HEK293T (cell line): ENCODE measurements around the gene LCN9.
"Not testable (repeated sequence)": the region's sequence is repeated elsewhere in the genome, so short reads cannot be mapped to it uniquely, and the experiment has no call there.

Experiments
- CTCF ChIA-PET: fragments of 350-600 bp; formaldehyde crosslinking; extraction: SDS; loops from one replicate; lab custom pipeline; 2021; ENCODE audit warnings: antibody characterized with exemption, inconsistent platforms; lab: Yijun Ruan, JAX
- POLR2A ChIA-PET: fragments of 350-600 bp; formaldehyde crosslinking; extraction: SDS; loops from one replicate; lab custom pipeline; 2020; ENCODE audit warnings: antibody characterized with exemption, inconsistent platforms; lab: Yijun Ruan, JAX
- DNase-seq: peaks from one replicate; pipeline ENCODE4 v3.0.0; 2012; ENCODE audit warnings: mixed read lengths; ENCODE audit errors: extremely low spot score
- ARNT ChIP-seq: fragments of 450-650 bp; IDR thresholded peaks from 2 replicates; pipeline ENCODE4 v1.6.1; 2017; ENCODE audit warnings: mild to moderate bottlenecking
- BHLHE40 ChIP-seq: fragments of 450-650 bp; IDR thresholded peaks from 2 replicates; pipeline ENCODE4 v1.6.1; 2016; ENCODE audit warnings: mild to moderate bottlenecking, moderate library complexity, borderline replicate concordance
- CTBP1 ChIP-seq: fragments of 450-650 bp; IDR thresholded peaks from 2 replicates; pipeline ENCODE4 v1.6.1; 2016; ENCODE audit warnings: borderline replicate concordance
- ELF4 ChIP-seq: fragments of 450-650 bp; IDR thresholded peaks from 2 replicates; pipeline ENCODE4 v1.6.1; 2017; ENCODE audit warnings: antibody characterized with exemption
- FOXA1 ChIP-seq: fragments of 450-650 bp; IDR thresholded peaks from 2 replicates; pipeline ENCODE4 v1.6.1; 2016; ENCODE audit warnings: mild to moderate bottlenecking
- FOXK2 ChIP-seq: fragments of 450-650 bp; IDR thresholded peaks from 2 replicates; pipeline ENCODE4 v1.6.1; 2016; ENCODE audit warnings: mild to moderate bottlenecking
- FOXM1 ChIP-seq: fragments of 450-650 bp; IDR thresholded peaks from 2 replicates; pipeline ENCODE4 v1.6.1; 2017; ENCODE audit warnings: mild to moderate bottlenecking, borderline replicate concordance
- HDGF ChIP-seq: fragments of 450-650 bp; IDR thresholded peaks from 2 replicates; pipeline ENCODE4 v1.6.1; 2017; ENCODE audit warnings: antibody characterized with exemption, borderline replicate concordance
- L3MBTL2 ChIP-seq: fragments of 450-650 bp; conservative IDR thresholded peaks from 2 replicates; pipeline ENCODE4 v1.6.1; 2016; ENCODE audit warnings: mild to moderate bottlenecking
- LEF1 ChIP-seq: fragments of 450-650 bp; IDR thresholded peaks from 2 replicates; pipeline ENCODE4 v1.6.1; 2017; ENCODE audit warnings: mild to moderate bottlenecking, borderline replicate concordance
- NFRKB ChIP-seq: fragments of 450-650 bp; IDR thresholded peaks from 2 replicates; pipeline ENCODE4 v1.6.1; 2016; ENCODE audit warnings: mild to moderate bottlenecking, moderate library complexity
- SP1 ChIP-seq: fragments of 450-650 bp; IDR thresholded peaks from 2 replicates; pipeline ENCODE4 v1.6.1; 2017
- SUZ12 ChIP-seq: fragments of 450-650 bp; IDR thresholded peaks from 2 replicates; pipeline ENCODE4 v1.6.1; 2016; ENCODE audit warnings: mild to moderate bottlenecking
- TARDBP ChIP-seq: fragments of 450-650 bp; IDR thresholded peaks from 2 replicates; pipeline ENCODE4 v1.6.1; 2016
- ZNF384 ChIP-seq: fragments of 450-650 bp; IDR thresholded peaks from 2 replicates; pipeline ENCODE4 v1.6.1; 2016
- TF ChIP-seq, protein P1 (sequence below): fragments of 450-650 bp; IDR thresholded peaks from 2 replicates; pipeline ENCODE4 v1.6.1; 2016

The LCN9 gene

DNA sequence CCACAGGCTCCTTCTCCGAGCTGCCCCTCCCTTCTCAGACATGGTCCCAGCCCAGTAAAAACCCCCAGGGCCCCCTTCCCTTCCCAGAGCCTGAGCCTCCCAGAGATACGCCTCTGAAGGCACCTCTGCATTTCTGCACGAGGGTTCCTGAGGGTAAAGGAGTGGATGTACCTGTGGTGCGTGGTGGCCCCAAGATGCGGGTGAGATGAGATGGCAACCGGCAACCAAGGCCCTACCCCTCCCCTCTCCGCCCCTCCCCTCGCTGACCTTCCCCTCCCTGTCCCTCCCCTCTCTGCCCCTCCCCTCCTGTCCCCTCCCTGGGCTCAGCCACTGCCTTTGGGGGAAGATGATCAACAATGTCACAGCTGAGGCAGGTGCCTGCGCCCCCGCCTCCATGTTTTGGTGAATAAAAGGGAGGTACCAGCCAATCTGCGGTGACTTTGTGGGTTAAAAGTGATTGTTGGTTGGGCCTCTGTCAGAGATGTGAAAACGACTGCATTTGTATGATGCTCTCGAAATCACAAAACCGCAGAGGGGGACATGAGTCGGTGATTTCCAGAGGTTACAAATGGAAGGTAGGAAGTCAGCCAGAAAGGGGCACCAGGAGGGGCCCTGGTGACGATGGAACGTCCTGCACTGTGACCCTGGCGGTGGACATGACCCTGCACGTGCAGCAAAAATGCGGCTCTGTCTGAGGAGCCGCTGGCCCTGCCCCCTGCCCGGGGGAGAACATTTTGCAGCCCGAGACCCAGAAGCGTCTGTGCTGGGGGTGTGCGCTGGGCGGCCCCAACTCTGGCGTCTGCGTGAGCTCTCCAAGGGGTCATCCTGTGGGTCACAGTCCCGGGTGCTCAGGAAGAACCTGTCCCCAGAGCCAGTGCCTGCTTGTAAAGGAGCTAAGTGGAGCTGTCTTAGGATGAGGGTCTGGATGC is 3.7 kb downstream of the LCN9 start:
- POLR2A ChIA-PET = no interaction called here
- no peak for DNase-seq

DNA sequence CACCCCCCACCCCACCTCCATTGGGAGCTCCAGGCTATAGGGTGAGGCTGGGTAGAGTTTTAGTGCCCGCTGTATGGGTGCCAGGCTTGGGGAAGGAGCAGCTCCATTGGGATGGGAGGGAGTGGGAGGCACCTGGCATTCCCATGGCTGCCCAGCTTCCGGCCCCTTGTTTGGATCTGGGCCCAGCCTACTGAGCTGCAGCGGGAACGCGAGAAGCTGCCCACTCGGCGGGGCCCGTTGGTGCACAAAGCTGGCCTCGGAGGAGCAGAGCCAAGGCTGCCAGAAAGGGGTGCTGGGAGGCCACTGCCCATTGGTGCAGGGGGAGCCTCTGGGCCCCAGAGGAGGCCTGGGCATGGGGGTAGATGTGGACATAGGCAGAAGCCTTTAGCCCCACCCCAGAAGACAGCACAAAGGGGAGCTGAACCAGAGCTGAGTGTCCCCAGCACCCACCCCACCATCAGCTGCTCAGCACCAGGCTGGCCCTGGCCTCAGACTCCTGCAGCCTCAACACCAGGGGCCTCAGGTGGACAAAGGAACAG is 4.4 kb downstream of the LCN9 start:
- ChIA-PET POLR2A (no interaction called here), CTCF (no interaction called here)
- TF ChIP-seq TARDBP (no peak), BHLHE40 (no peak), ZNF384 (no peak), SUZ12 (no peak), CTBP1 (no peak), ELF4 (no peak), LEF1 (no peak), FOXM1 (no peak)
- no peak for DNase-seq

More for the DNA sequence above, 3.7 kb downstream of the LCN9 start:
- CTCF ChIA-PET = no interaction called here
- TF ChIP-seq ELF4 (no peak), TARDBP (no peak), LEF1 (no peak), NFRKB (no peak), CTBP1 (no peak), ARNT (no peak)
- TF ChIP-seq, protein P1, sequence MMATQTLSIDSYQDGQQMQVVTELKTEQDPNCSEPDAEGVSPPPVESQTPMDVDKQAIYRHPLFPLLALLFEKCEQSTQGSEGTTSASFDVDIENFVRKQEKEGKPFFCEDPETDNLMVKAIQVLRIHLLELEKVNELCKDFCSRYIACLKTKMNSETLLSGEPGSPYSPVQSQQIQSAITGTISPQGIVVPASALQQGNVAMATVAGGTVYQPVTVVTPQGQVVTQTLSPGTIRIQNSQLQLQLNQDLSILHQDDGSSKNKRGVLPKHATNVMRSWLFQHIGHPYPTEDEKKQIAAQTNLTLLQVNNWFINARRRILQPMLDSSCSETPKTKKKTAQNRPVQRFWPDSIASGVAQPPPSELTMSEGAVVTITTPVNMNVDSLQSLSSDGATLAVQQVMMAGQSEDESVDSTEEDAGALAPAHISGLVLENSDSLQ = no peak

DNA sequence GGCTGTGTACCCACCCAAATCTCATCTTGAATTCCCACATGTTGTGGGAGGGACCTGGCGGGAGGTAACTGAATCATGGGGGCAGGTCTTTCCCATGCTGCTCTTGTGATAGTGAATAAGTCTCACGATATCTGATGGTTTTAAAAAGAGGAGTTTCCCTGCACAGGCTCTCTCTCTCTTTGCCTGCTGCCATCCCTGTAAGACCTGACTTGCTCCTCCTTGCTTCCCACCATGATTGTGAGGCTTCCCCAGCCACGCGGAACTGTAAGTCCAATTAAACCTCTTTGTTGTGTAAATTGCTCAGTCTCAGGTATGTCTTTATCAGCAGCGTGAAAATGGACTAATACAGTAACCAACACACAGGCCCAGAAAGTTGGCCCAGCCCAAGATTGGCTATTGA is 5.9 kb downstream of the LCN9 start:
- POLR2A ChIA-PET, CTCF ChIA-PET, DNase-seq: not testable (repeated sequence)

DNA sequence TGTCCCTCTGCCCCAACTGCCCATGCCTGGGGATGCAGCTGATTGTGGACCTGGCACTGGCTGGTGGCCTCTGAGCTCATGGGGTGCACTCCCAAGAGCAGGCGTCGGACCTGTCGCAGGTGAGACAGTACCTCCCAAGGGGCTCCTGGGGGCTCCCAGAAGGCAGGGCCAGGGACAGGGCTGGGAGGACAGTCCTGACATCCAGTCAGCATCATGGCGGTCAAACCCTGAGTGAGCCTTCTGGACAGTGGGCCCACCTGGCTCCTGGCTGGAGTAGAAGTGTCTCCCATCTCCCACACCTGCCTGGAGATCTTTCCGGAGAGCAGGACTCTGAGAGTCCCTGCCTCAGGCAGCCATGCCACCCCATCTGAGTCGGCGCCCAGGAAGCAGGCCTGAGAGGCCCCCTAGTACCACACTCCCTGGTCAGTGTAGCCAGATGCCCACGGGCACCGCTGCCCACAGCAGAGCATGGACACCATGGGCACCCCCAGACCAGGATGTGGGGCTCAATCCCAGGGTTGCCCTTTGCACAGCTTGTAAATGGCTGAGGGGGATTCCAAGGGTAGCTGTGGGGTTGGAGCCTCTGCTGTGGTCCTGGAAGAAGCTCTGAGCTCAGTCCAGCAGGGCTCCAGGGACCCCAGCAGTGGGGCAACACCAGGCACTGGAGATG is 6.6 kb downstream of the LCN9 start:
- ChIA-PET CTCF (no interaction called here), POLR2A (no interaction called here)
- no peak for DNase-seq
- TF ChIP-seq FOXM1 (no peak), ELF4 (no peak), ZNF384 (no peak), NFRKB (no peak), CTBP1 (no peak), FOXK2 (no peak), L3MBTL2 (no peak), BHLHE40 (no peak), ARNT (no peak), TARDBP (no peak), SP1 (no peak), FOXA1 (no peak), HDGF (no peak), LEF1 (no peak), SUZ12 (no peak)
- TF ChIP-seq, protein P1 = no peak

DNA sequence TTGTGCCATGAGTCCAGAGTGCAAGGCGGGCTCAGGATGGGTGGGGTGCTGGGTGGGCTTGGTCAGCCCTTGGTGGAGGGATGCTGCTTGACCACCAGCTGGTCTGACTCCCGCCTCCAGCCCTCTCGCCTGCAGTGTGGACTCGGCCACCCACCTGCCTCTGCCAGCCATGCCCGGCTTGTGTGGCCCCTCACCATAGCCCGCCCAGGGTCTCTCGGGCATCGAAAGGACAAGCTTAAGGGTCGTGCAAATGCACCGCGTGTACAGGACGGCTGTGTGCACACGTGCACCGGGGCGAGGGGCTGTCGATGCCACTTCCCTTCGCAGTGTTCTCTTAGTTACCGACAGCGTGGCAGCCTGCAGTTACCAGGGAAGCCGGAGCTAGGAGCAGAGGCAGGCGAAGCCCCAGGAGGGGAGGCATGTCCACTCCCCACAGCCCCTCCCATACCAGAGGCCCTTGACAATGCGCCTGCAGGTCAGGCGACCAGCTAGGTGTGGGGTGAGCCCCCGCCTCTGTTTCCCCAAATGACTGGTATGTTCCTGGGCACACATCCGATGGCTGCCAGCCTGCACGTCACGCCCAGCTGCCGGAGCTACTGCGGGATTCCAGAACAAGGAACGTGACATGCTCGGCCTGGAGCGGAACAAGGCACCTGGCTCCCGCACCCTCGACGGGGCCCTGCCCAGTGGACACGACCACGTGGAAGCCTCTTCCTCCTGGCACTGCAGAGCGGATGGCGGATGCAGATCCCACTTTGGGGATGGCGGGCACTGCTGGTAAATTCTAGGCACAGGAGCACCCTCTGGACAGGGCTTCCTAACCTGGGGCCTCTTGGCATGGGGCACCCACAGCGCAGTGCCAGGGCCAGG is 7.8 kb downstream of the LCN9 start:
- ChIA-PET POLR2A (no interaction called here), CTCF (no interaction called here)
- TF ChIP-seq TARDBP (no peak), L3MBTL2 (no peak), ARNT (no peak), BHLHE40 (no peak), FOXK2 (no peak), SP1 (no peak), ZNF384 (no peak), FOXA1 (no peak), ELF4 (no peak), NFRKB (no peak), HDGF (no peak), CTBP1 (no peak), FOXM1 (no peak), SUZ12 (no peak), LEF1 (no peak)
- DNase-seq = no peak

DNA sequence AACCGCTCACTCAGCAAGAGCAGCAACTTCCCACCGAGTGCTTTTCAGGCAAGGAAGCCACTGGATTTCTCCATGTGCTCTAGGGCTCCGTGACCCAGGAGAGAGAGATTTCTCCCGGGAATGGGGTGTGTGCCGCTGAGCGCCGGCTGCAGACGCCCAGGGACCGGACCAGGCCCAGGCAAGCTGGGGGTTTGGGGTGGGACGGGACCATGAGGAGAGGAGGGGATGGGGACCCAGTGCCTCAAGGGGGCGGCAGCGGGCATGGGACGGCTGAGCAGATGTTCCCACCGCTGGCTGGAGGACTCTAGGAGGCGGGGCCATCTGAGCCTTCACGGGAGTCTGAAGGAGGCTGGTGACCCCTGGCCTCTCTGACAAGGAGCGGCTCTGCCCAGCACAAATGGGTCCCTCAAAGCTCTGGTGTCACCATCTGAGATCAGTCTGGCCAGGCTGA is 8.5 kb downstream of the LCN9 start:
- ChIA-PET CTCF (no interaction called here), POLR2A (no interaction called here)
- no peak for DNase-seq

DNA sequence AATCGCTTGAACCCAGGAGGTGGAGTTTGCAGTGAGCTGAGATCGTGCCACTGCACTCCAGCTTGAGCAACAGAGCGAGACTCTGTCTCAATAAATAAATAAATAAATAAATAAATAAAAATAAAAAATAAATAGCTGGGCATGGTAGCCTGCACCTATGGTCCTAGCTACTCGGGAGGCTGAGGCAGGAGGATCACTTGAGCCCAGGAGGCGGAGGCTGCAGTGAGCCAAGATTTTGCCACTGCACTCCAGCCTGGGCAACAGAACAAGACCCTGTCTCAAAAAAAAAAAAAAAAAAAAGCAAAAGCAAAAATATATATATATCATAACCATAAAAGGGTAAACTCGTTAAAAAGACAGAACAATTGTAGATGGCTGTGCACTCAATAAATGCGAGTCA is 9.7 kb downstream of the LCN9 start:
- CTCF ChIA-PET, POLR2A ChIA-PET, DNase-seq: not testable (repeated sequence)

More for the DNA sequence above, 8.5 kb downstream of the LCN9 start:
- TF ChIP-seq FOXK2 (no peak), ELF4 (no peak), TARDBP (no peak), FOXM1 (no peak), HDGF (no peak), BHLHE40 (no peak), FOXA1 (no peak), ARNT (no peak), CTBP1 (no peak), SP1 (no peak), NFRKB (no peak)
- TF ChIP-seq, protein P1 = no peak
